Adrenal gland (tissue), 5 donors: ENCODE results near the gene CSKMT.

ENCODE experiments used
- CTCF ChIP-seq, 6 experiments: fragments of 450-650 bp in 4 of 6; fragments of 200-600 bp in 2 of 6; sonication (generic) in 1 of 6; IDR thresholded peaks; 1 replicate in 5 of 6; 2 replicates in 1 of 6; pipeline versions ENCODE4 v1.5.1 to v1.8.0; 2016 to 2021; ENCODE audit warnings: antibody characterized with exemption in 6 of 6, mild to moderate bottlenecking in 2 of 6, moderate library complexity in 1 of 6
- POLR2A ChIP-seq, 2 donors: fragments of 450-650 bp; IDR thresholded peaks; one replicate each; pipeline ENCODE4 v1.6.1; 2017; ENCODE audit warnings: antibody characterized with exemption in 2 of 2, mild to moderate bottlenecking in 2 of 2, moderate library complexity in 1 of 2
- donor health status: DM: no; HTN: no; CAD: no.

- TF ChIP-seq CTCF (IDR thresholded peaks at IDR 0.05) (no peak), POLR2A (IDR thresholded peaks at IDR 0.05) (no peak)
Observed at GRCh38 chr11:62716206-62716605, 51.1 kb downstream of the CSKMT start.
